Thoracic aorta (tissue), 2 donors: ENCODE data around the gene LAYN. TPM values are rescaled to one million over a fixed set of nuclear protein-coding genes. Genes with fewer than 3 reads are reported as not detected.

Source experiments
- ATAC-seq: fragments of 150-250 bp; one replicate; pipeline ENCODE4 v1.8.0; 2017; ENCODE audit warnings: low read depth; ENCODE audit not compliant: insufficient number of reproducible peaks, low FRiP score
- DNase-seq: peaks from one replicate; pipeline ENCODE4 v3.0.0-alpha.2; 2020; ENCODE audit warnings: low spot score
- H3K27ac ChIP-seq, 2 donors: fragments of 200-600 bp; sonication (generic); 1 replicate in 1 of 2; 2 replicates in 1 of 2; pipeline ENCODE4 v1.5.1; 2016; ENCODE audit warnings: mild to moderate bottlenecking in 2 of 2, moderate library complexity in 2 of 2
- H3K27me3 ChIP-seq: fragments of 200-600 bp; sonication (generic); replicated peaks from 2 replicates; pipeline ENCODE4 v1.6.0; 2016; ENCODE audit warnings: mild to moderate bottlenecking; ENCODE audit not compliant: insufficient read depth
- H3K36me3 ChIP-seq: fragments of 200-600 bp; sonication (generic); one replicate; pipeline ENCODE4 v1.5.1; 2016
- H3K4me1 ChIP-seq, 2 donors: fragments of 200-600 bp; sonication (generic); 1 replicate in 1 of 2; 2 replicates in 1 of 2; pipeline versions ENCODE4 v1.5.1 to v1.6.0; 2016; ENCODE audit warnings: low read depth in 2 of 2, mild to moderate bottlenecking in 1 of 2; ENCODE audit not compliant: control insufficient read depth in 1 of 2
- H3K4me3 ChIP-seq: fragments of 200-600 bp; sonication (generic); 2 replicates; pipeline ENCODE4 v1.5.1; 2016; ENCODE audit warnings: mild to moderate bottlenecking
- H3K9me3 ChIP-seq: fragments of 200-600 bp; sonication (generic); 2 replicates; pipeline ENCODE4 v1.5.1; 2016
- CTCF ChIP-seq: fragments of 200-600 bp; sonication (generic); IDR thresholded peaks from one replicate; pipeline ENCODE4 v1.5.1; 2019; ENCODE audit warnings: antibody characterized with exemption
- total RNA-seq, 2 donors: library from RNA; depleted of rRNA; stranded (reverse); fragments of >200 nt; gene quantifications; one replicate each; pipeline versions ENCODE4 v1.1.0 to v1.2.3, GENCODE V29; 2016

Gene LAYN
- total RNA-seq, 2 donors from 2014 or later: 25.6 to 36.6 TPM

- Histone ChIP-seq H3K27ac (no peak overlapping the region), H3K36me3 (no peaks in the 10 kb centered on the region), H3K4me3 (no peak overlapping the region), H3K4me1 (no peaks in the 10 kb centered on the region), H3K9me3 (no peaks in the 10 kb centered on the region), H3K27me3 (no peaks in the 10 kb centered on the region)
- DNase-seq (no peak), ATAC-seq (no peak)
- no peak for TF ChIP-seq CTCF
Measured at GRCh38 chr11:111528557-111528956, 12.0 kb upstream of the LAYN start.

GRCh38 chr11:111530091-111530490, 10.4 kb upstream of the LAYN start:
- no peak for TF ChIP-seq CTCF
- Histone ChIP-seq H3K9me3 (no peaks in the 10 kb centered on the region), H3K4me3 (no peak overlapping the region), H3K4me1 (no peaks in the 10 kb centered on the region), H3K27me3 (no peaks in the 10 kb centered on the region), H3K27ac (no peak overlapping the region), H3K36me3 (no peaks in the 10 kb centered on the region)
- DNase-seq (no peak), ATAC-seq (no peak)

GRCh38 chr11:111531136-111531535, 9.4 kb upstream of the LAYN start:
- ATAC-seq: no peak
- no peak for TF ChIP-seq CTCF

GRCh38 chr11:111531687-111532364, 8.7 kb upstream of the LAYN start:
- H3K27ac ChIP-seq: no peak overlapping the region
- H3K36me3 ChIP-seq: no peaks in the 10 kb centered on the region
- H3K4me1 ChIP-seq: no peaks in the 10 kb centered on the region
- H3K9me3 ChIP-seq: no peaks in the 10 kb centered on the region
- H3K27me3 ChIP-seq: no peaks in the 10 kb centered on the region
- ATAC-seq: no peak
- no peak for DNase-seq
- H3K4me3 ChIP-seq: no peak overlapping the region
- TF ChIP-seq CTCF: no peak

More at GRCh38 chr11:111531136-111531535, 9.4 kb upstream of the LAYN start:
- Histone ChIP-seq H3K9me3 (no peaks in the 10 kb centered on the region), H3K36me3 (no peaks in the 10 kb centered on the region), H3K4me1 (no peaks in the 10 kb centered on the region), H3K27ac (no peak overlapping the region), H3K4me3 (no peak overlapping the region), H3K27me3 (no peaks in the 10 kb centered on the region)
- no peak for DNase-seq

GRCh38 chr11:111532365-111532709, 8.2 kb upstream of the LAYN start:
- H3K36me3 ChIP-seq: no peaks in the 10 kb centered on the region
- ATAC-seq (no peak), DNase-seq (no peak)
- H3K27me3 ChIP-seq: no peaks in the 10 kb centered on the region
- H3K9me3 ChIP-seq: no peaks in the 10 kb centered on the region
- no peaks in the 10 kb centered on the region for H3K4me1 ChIP-seq
- no peak for TF ChIP-seq CTCF
- H3K4me3 ChIP-seq: no peak overlapping the region
- H3K27ac ChIP-seq: no peak overlapping the region
